Measurements from ENCODE around the gene GNAQ.

DNA sequence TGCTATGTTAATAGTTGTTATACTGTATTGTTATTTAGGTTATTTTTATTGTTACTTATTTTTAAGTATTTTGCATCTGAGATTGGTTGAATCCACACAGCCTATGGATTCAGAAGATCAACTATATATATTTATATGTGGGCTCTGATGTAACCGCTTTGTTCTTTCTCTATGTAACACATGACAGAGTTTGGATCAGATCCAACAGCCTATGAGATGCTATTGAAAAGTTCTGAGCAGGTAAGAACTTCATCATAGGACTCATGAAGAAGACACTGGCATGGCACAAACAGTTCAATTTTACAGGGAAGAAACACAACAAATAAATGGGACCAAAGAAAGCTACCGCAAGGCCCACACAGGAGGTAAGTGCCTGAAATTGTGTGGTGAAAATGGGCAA, 93.4 kb downstream of the GNAQ start:
- TF ChIP-seq SRF (IDR thresholded peaks at IDR 0.05; ENCODE audit: low read depth, low read length) (no peak), NFYB (CRISPR knock-in tag; IDR thresholded peaks at IDR 0.05) (no peak), YY1 (IDR thresholded peaks at IDR 0.05; ENCODE audit: insufficient read depth, insufficient replicate concordance, low read depth, low read length) (no peak)
- TF ChIP-seq, protein P1, sequence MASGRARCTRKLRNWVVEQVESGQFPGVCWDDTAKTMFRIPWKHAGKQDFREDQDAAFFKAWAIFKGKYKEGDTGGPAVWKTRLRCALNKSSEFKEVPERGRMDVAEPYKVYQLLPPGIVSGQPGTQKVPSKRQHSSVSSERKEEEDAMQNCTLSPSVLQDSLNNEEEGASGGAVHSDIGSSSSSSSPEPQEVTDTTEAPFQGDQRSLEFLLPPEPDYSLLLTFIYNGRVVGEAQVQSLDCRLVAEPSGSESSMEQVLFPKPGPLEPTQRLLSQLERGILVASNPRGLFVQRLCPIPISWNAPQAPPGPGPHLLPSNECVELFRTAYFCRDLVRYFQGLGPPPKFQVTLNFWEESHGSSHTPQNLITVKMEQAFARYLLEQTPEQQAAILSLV (CRISPR knock-in tag; IDR thresholded peaks at IDR 0.05; ENCODE audit: borderline replicate concordance): no peak

Data from HepG2 (cell line).